GM18861 (cell line): Measurements from ENCODE around the gene ST8SIA3.

Experiments
- ATAC-seq: cut with Tn5 transposase; IDR thresholded peaks from one replicate; pipeline ENCODE4 v1.9.1; 2021; ENCODE audit not compliant: unreplicated experiment

ST8SIA3 gene

GRCh38 chr18:57352271-57352701 lies at the start of gene ST8SIA3:
Gene ST8SIA3, plus strand, starts transcription at chr18:57352557. Its CDS starts 290 bp downstream, at chr18:57352847.
- no peak for ATAC-seq

GRCh38 chr18:57311472-57311871 lies 40.9 kb upstream of the ST8SIA3 start:
- ATAC-seq, result no peak

- ATAC-seq, result no peak
Measured at GRCh38 chr18:57312346-57313144, 39.8 kb upstream of the ST8SIA3 start.

GRCh38 chr18:57320603-57321002 lies 31.8 kb upstream of the ST8SIA3 start:
- no peak for ATAC-seq

GRCh38 chr18:57325491-57326166 lies 26.7 kb upstream of the ST8SIA3 start:
- no peak for ATAC-seq

- ATAC-seq, result no peak
Measured at GRCh38 chr18:57326718-57327323, 25.5 kb upstream of the ST8SIA3 start.

GRCh38 chr18:57328665-57329064 lies 23.7 kb upstream of the ST8SIA3 start:
- no peak for ATAC-seq

GRCh38 chr18:57329856-57330255 lies 22.5 kb upstream of the ST8SIA3 start:
- no peak for ATAC-seq

- ATAC-seq, result no peak
Measured at GRCh38 chr18:57331718-57332117, 20.6 kb upstream of the ST8SIA3 start.

GRCh38 chr18:57333940-57334339 lies 18.4 kb upstream of the ST8SIA3 start:
- no peak for ATAC-seq

- no peak for ATAC-seq
Measured at GRCh38 chr18:57334383-57334782, 18.0 kb upstream of the ST8SIA3 start.

- no peak for ATAC-seq
Measured at GRCh38 chr18:57336343-57336742, 16.0 kb upstream of the ST8SIA3 start.

GRCh38 chr18:57337890-57338289 lies 14.5 kb upstream of the ST8SIA3 start:
- ATAC-seq, result no peak

GRCh38 chr18:57343833-57344232 lies 8.5 kb upstream of the ST8SIA3 start:
- no peak for ATAC-seq

GRCh38 chr18:57346876-57347275 lies 5.5 kb upstream of the ST8SIA3 start:
- no peak for ATAC-seq

GRCh38 chr18:57347784-57348183 lies 4.6 kb upstream of the ST8SIA3 start:
- no peak for ATAC-seq

GRCh38 chr18:57352761-57353136 lies 392 bp downstream of the ST8SIA3 start:
- no peak for ATAC-seq

- no peak for ATAC-seq
Measured at GRCh38 chr18:57353137-57353939, 981 bp downstream of the ST8SIA3 start.

- ATAC-seq, result no peak
Measured at GRCh38 chr18:57353940-57354461, 1.6 kb downstream of the ST8SIA3 start.

GRCh38 chr18:57359433-57359832 lies 7.1 kb downstream of the ST8SIA3 start:
- no peak for ATAC-seq

GRCh38 chr18:57362714-57363113 lies 10.4 kb downstream of the ST8SIA3 start:
- ATAC-seq, result no peak
